ENCODE measurements around the gene BCKDK.

GRCh38 chr16:31071861-31072260 is 36.3 kb upstream of the BCKDK start:
- TF ChIP-seq SUZ12 (IDR thresholded peaks at IDR 0.05) (no peak), FOXK2 (IDR thresholded peaks at IDR 0.05) (no peak), LEF1 (IDR thresholded peaks at IDR 0.05; ENCODE audit: borderline replicate concordance) (no peak), ELF4 (IDR thresholded peaks at IDR 0.05) (no peak), SP1 (IDR thresholded peaks at IDR 0.05) (no peak), NFRKB (IDR thresholded peaks at IDR 0.05) (no peak), HDGF (IDR thresholded peaks at IDR 0.05; ENCODE audit: borderline replicate concordance) (no peak), TARDBP (IDR thresholded peaks at IDR 0.05) (no peak), FOXM1 (IDR thresholded peaks at IDR 0.05; ENCODE audit: borderline replicate concordance) (no peak), L3MBTL2 (conservative IDR thresholded peaks at IDR 0.05) (no peak)

Data from HEK293T (cell line).